Astrocyte (in vitro differentiated cells and primary cell): ENCODE data around the gene PTPRE. TPM values are rescaled to one million over a fixed set of nuclear protein-coding genes. Genes with fewer than 3 reads are reported as not detected.

Source experiments
- DNase-seq: peaks from one replicate; pipeline ENCODE4 v3.0.0-alpha.2; 2010; ENCODE audit warnings: low read depth
- FAIRE-seq: peaks from 2 replicates; lab custom pipeline; 2011; peaks lifted over from hg19 to GRCh38; lab: Jason Lieb, UNC
- H2AFZ ChIP-seq: 2 replicates; pipeline ENCODE4 v1.6.0; 2012; ENCODE audit warnings: low read depth, low read length, inconsistent platforms
- H3K27ac ChIP-seq: 2 replicates; pipeline ENCODE4 v1.5.1; 2011; ENCODE audit warnings: low read depth, low read length, inconsistent platforms
- H3K27me3 ChIP-seq: 2 replicates; pipeline ENCODE4 v1.6.0; 2011; ENCODE audit warnings: low read length, inconsistent platforms; ENCODE audit not compliant: insufficient read depth
- H3K36me3 ChIP-seq: 2 replicates; pipeline ENCODE4 v1.5.1; 2011; ENCODE audit warnings: low read length, inconsistent platforms; ENCODE audit not compliant: insufficient read depth
- H3K4me1 ChIP-seq: 2 replicates; pipeline ENCODE4 v1.5.1; 2011; ENCODE audit warnings: low read length, inconsistent platforms; ENCODE audit not compliant: insufficient read depth
- H3K4me2 ChIP-seq: 2 replicates; pipeline ENCODE4 v1.6.0; 2012; ENCODE audit warnings: low read length, inconsistent platforms
- H3K4me3 ChIP-seq: 2 replicates; pipeline ENCODE4 v1.5.1; 2011; ENCODE audit warnings: low read depth, mild to moderate bottlenecking, low read length, inconsistent platforms; ENCODE audit not compliant: insufficient read depth
- H3K79me2 ChIP-seq: 2 replicates; pipeline ENCODE4 v1.6.0; 2012; ENCODE audit warnings: mild to moderate bottlenecking, low read length, inconsistent platforms; ENCODE audit not compliant: insufficient read depth
- H3K9ac ChIP-seq: 2 replicates; pipeline ENCODE4 v1.6.0; 2012; ENCODE audit warnings: mild to moderate bottlenecking, low read length, inconsistent platforms
- H3K9me3 ChIP-seq: 2 replicates; pipeline ENCODE4 v1.5.1; 2012; ENCODE audit warnings: low read depth, mild to moderate bottlenecking, low read length, inconsistent platforms; ENCODE audit not compliant: insufficient read depth
- H4K20me1 ChIP-seq: 2 replicates; pipeline ENCODE4 v1.6.0; 2012; ENCODE audit warnings: low read length, inconsistent platforms; ENCODE audit not compliant: insufficient read depth
- H3K27ac Mint-ChIP-seq: one replicate; pipeline ENCODE4 v1.8.0; 2021; ENCODE audit warnings: mild to moderate bottlenecking, mixed read lengths; ENCODE audit not compliant: unreplicated experiment
- H3K27me3 Mint-ChIP-seq: one replicate; pipeline ENCODE4 v1.8.0; 2021; ENCODE audit warnings: low read depth, mixed read lengths; ENCODE audit not compliant: unreplicated experiment
- H3K36me3 Mint-ChIP-seq: one replicate; pipeline ENCODE4 v1.8.0; 2021; ENCODE audit warnings: low read depth, mixed read lengths; ENCODE audit not compliant: unreplicated experiment
- H3K4me1 Mint-ChIP-seq: one replicate; pipeline ENCODE4 v1.8.0; 2021; ENCODE audit warnings: low read depth, mixed read lengths; ENCODE audit not compliant: unreplicated experiment
- H3K4me3 Mint-ChIP-seq: one replicate; pipeline ENCODE4 v1.8.0; 2021; ENCODE audit warnings: mild to moderate bottlenecking, moderate library complexity, mixed read lengths; ENCODE audit not compliant: unreplicated experiment
- H3K9me3 Mint-ChIP-seq: one replicate; pipeline ENCODE4 v1.8.0; 2021; ENCODE audit warnings: mild to moderate bottlenecking, mixed read lengths; ENCODE audit not compliant: unreplicated experiment
- EZH2 ChIP-seq: IDR thresholded peaks from 2 replicates; pipeline ENCODE4 v1.6.1; 2012; ENCODE audit warnings: mild to moderate bottlenecking, low read length, inconsistent platforms; ENCODE audit not compliant: insufficient read depth
- total RNA-seq: library from RNA; stranded (reverse); gene quantifications from 2 replicates; pipeline ENCODE4 v1.2.1, GENCODE V29; 2021
- TF ChIP-seq, protein P1 (sequence below): IDR thresholded peaks from 2 replicates; pipeline ENCODE4 v1.5.1; 2011; ENCODE audit warnings: low read depth, mild to moderate bottlenecking, inconsistent platforms, low read length, moderate library complexity; ENCODE audit not compliant: insufficient read depth

The PTPRE gene
- total RNA-seq, 1 donor from 2014 or later = 14.1 TPM

GRCh38 chr10:128025437-128025836, 118.5 kb downstream of the PTPRE start:
- H4K20me1 ChIP-seq = peaks cover 21% of the 10 kb centered on the region
- H3K27me3 Mint-ChIP-seq = no peaks in the 10 kb centered on the region
- FAIRE-seq = no peak

DNA sequence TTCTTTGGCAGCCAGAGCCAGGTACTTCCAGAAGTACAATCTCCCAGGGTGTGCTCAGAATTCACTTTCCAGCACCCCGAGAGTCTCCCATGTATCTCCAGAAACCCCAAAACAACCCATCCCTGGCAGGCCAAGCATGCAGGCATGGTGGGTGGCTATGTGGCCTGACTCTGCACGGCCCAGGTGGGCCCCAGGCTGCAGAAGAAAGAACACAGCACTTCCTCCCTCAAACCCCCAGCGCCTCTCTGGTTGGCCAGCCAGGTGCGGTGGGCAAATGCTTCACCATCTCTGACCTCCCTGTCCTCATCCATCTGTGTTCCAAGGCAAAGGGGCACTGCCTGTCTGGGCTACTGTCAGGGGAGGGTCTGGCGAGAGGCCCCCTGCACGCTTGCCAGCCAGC, 119.0 kb downstream of the PTPRE start:
- Histone ChIP-seq H3K27me3 (no peaks in the 10 kb centered on the region), H4K20me1 (peaks cover 26% of the 10 kb centered on the region), H3K9ac (no peak overlapping the region), H3K79me2 (no peaks in the 10 kb centered on the region), H3K4me1 (no peaks in the 10 kb centered on the region), H3K4me2 (no peak overlapping the region), H3K36me3 (no peaks in the 10 kb centered on the region), H3K27ac (no peak overlapping the region), H3K9me3 (no peaks in the 10 kb centered on the region), H2AFZ (no peak overlapping the region), H3K4me3 (no peak overlapping the region)
- Mint-ChIP-seq H3K27me3 (peaks cover 2% of the 10 kb centered on the region), H3K4me3 (no peak overlapping the region), H3K9me3 (no peaks in the 10 kb centered on the region), H3K27ac (no peak overlapping the region), H3K36me3 (peaks cover 2% of the 10 kb centered on the region), H3K4me1 (peaks cover 24% of the 10 kb centered on the region)
- TF ChIP-seq, protein P1, sequence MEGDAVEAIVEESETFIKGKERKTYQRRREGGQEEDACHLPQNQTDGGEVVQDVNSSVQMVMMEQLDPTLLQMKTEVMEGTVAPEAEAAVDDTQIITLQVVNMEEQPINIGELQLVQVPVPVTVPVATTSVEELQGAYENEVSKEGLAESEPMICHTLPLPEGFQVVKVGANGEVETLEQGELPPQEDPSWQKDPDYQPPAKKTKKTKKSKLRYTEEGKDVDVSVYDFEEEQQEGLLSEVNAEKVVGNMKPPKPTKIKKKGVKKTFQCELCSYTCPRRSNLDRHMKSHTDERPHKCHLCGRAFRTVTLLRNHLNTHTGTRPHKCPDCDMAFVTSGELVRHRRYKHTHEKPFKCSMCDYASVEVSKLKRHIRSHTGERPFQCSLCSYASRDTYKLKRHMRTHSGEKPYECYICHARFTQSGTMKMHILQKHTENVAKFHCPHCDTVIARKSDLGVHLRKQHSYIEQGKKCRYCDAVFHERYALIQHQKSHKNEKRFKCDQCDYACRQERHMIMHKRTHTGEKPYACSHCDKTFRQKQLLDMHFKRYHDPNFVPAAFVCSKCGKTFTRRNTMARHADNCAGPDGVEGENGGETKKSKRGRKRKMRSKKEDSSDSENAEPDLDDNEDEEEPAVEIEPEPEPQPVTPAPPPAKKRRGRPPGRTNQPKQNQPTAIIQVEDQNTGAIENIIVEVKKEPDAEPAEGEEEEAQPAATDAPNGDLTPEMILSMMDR = no peak
- TF ChIP-seq EZH2 = no peak
- DNase-seq (no peak), FAIRE-seq (no peak)

More at GRCh38 chr10:128025437-128025836, 118.5 kb downstream of the PTPRE start:
- H3K27me3 ChIP-seq = no peaks in the 10 kb centered on the region
- H3K4me1 ChIP-seq = no peaks in the 10 kb centered on the region
- Mint-ChIP-seq H3K27ac (no peak overlapping the region), H3K4me1 (peaks cover 23% of the 10 kb centered on the region), H3K36me3 (peaks cover 2% of the 10 kb centered on the region), H3K9me3 (no peaks in the 10 kb centered on the region), H3K4me3 (no peak overlapping the region)
- H2AFZ ChIP-seq = no peak overlapping the region
- DNase-seq = no peak
- H3K27ac ChIP-seq = no peak overlapping the region
- H3K4me3 ChIP-seq = no peak overlapping the region
- H3K9me3 ChIP-seq = no peaks in the 10 kb centered on the region
- no peak overlapping the region for H3K9ac ChIP-seq
- no peaks in the 10 kb centered on the region for H3K79me2 ChIP-seq
- H3K36me3 ChIP-seq = no peaks in the 10 kb centered on the region
- no peak overlapping the region for H3K4me2 ChIP-seq
- no peak for TF ChIP-seq EZH2
- TF ChIP-seq, protein P1 = no peak

DNA sequence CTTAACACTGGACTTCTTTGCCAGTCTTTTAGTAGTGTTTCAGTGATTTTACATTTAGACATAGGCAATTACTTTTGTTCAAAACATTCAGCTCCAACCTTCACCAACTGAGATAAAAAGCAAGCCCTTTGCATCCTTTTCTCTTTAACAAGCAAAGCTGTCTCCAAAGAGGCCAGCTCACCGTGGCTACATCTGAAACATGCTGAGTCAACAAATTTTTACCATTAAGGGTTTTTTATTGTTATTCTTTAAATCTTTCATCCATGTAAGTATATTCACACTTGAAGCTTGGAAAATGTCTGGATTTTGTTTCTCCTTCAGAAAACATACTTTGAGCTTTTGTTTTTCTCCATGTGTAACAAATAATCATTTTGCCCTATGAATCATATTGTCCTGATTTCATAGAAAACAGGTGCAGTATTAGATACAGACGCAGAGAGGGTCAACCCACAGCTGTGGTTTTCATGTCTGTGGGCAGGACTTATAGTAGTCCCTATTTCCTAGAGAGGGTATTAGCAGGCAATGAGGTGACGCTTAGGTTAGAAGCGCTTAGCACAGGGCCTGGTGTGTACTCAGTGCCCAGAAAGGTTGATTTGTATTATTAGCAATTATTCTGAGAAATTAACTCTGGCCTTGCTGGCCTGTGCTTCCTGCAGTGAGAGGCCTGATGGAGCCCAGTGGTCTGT, 119.9 kb downstream of the PTPRE start:
- Histone ChIP-seq H3K4me3 (no peak overlapping the region), H2AFZ (no peak overlapping the region), H3K4me2 (no peak overlapping the region), H3K4me1 (no peaks in the 10 kb centered on the region), H3K27me3 (no peaks in the 10 kb centered on the region), H3K27ac (no peak overlapping the region), H3K79me2 (no peaks in the 10 kb centered on the region), H3K9ac (no peak overlapping the region), H3K36me3 (no peaks in the 10 kb centered on the region), H3K9me3 (no peaks in the 10 kb centered on the region), H4K20me1 (peaks cover 32% of the 10 kb centered on the region)
- no peak overlapping the region for H3K27ac Mint-ChIP-seq
- peaks cover 3% of the 10 kb centered on the region for H3K36me3 Mint-ChIP-seq
- TF ChIP-seq EZH2 = no peak
- TF ChIP-seq, protein P1 = no peak
- H3K9me3 Mint-ChIP-seq = no peaks in the 10 kb centered on the region
- H3K4me1 Mint-ChIP-seq = peaks cover 24% of the 10 kb centered on the region
- peaks cover 2% of the 10 kb centered on the region for H3K27me3 Mint-ChIP-seq
- no peak for FAIRE-seq
- DNase-seq = no peak
- H3K4me3 Mint-ChIP-seq = no peak overlapping the region
